HG03139 (cell line): ENCODE data around the gene UCKL1.
"Not testable (repeated sequence)": the region's sequence is repeated elsewhere in the genome, so short reads cannot be mapped to it uniquely, and the experiment has no call there.

Experiments used
- ATAC-seq: cut with Tn5 transposase; IDR thresholded peaks from one replicate; pipeline ENCODE4 v1.9.1; 2021; ENCODE audit not compliant: unreplicated experiment

Gene UCKL1

GRCh38 chr20:63924241-63924640, 32.0 kb downstream of the UCKL1 start:
- ATAC-seq, result no peak

GRCh38 chr20:63923651-63924050, 32.6 kb downstream of the UCKL1 start:
- no peak for ATAC-seq

- no peak for ATAC-seq
Measured at GRCh38 chr20:63920226-63920625, 36.0 kb downstream of the UCKL1 start.

GRCh38 chr20:63919130-63919529, 37.1 kb downstream of the UCKL1 start:
- ATAC-seq, result no peak

GRCh38 chr20:63917811-63918210, 38.4 kb downstream of the UCKL1 start:
- ATAC-seq, result no peak

GRCh38 chr20:63916371-63916939, 39.8 kb downstream of the UCKL1 start:
- ATAC-seq, result not testable (repeated sequence)

GRCh38 chr20:63915471-63915870, 40.7 kb downstream of the UCKL1 start:
- ATAC-seq, result no peak

GRCh38 chr20:63913768-63914167, 42.4 kb downstream of the UCKL1 start:
- ATAC-seq, result no peak

- no peak for ATAC-seq
Measured at GRCh38 chr20:63911176-63911575, 45.0 kb downstream of the UCKL1 start.

- ATAC-seq, result no peak
Measured at GRCh38 chr20:63908008-63908682, 48.1 kb downstream of the UCKL1 start.

- ATAC-seq, result no peak
Measured at GRCh38 chr20:63903796-63904561, 52.2 kb downstream of the UCKL1 start.

GRCh38 chr20:63900413-63900812, 55.8 kb downstream of the UCKL1 start:
- no peak for ATAC-seq

- no peak for ATAC-seq
Measured at GRCh38 chr20:63898882-63899558, 57.2 kb downstream of the UCKL1 start.

- no peak for ATAC-seq
Measured at GRCh38 chr20:63897978-63898561, 58.1 kb downstream of the UCKL1 start.

- ATAC-seq, result no peak
Measured at GRCh38 chr20:63896264-63897105, 59.7 kb downstream of the UCKL1 start.

GRCh38 chr20:63895952-63896263, 60.3 kb downstream of the UCKL1 start:
- no peak for ATAC-seq

GRCh38 chr20:63895202-63895951, 60.8 kb downstream of the UCKL1 start:
- peak; percentile 12 for ATAC-seq

GRCh38 chr20:63894358-63895201, 61.6 kb downstream of the UCKL1 start, which contains the start of gene DNAJC5:
Gene DNAJC5, plus strand, starts transcription at chr20:63895126. Its CDS starts 33,220 bp downstream, at chr20:63928346.
- peak; percentile 80 for ATAC-seq

GRCh38 chr20:63893999-63894357, 62.2 kb downstream of the UCKL1 start:
- ATAC-seq, result no peak
